NOMO-1 treated with dmso at 0.1 percent for 144 hours (cell line): Measurements from ENCODE around the gene ACAD10.
"Not testable (repeated sequence)": the region's sequence is repeated elsewhere in the genome, so short reads cannot be mapped to it uniquely, and the experiment has no call there.

Experiments used
- DNase-seq: peaks from one replicate; lab custom pipeline; 2025; ENCODE audit not compliant: unreplicated experiment; lab: John Stamatoyannopoulos, UW

The ACAD10 gene

DNA sequence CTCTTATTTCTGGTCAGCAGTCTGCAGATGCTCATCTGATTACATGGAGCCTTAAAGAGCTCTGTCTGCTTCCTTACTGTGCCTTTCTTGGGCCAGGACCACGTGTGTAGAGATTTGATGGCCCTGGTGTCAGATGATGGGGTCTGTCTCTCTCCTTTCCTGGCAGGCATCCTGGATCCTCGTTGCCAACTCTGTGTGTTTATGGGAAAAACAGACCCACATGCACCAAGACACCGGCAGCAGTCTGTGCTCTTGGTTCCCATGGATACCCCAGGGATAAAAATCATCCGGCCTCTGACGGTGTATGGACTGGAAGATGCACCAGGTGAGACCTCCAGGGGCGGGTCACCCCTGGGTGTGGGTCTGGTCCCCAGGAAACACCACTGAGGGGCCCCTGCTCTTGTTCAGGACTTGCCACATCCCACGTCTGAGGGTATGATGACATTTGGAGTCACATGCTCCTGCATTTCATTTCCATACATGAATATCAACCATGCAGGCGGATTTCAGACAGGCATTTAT is 62.4 kb downstream of the ACAD10 start:
- no peak for DNase-seq

DNA sequence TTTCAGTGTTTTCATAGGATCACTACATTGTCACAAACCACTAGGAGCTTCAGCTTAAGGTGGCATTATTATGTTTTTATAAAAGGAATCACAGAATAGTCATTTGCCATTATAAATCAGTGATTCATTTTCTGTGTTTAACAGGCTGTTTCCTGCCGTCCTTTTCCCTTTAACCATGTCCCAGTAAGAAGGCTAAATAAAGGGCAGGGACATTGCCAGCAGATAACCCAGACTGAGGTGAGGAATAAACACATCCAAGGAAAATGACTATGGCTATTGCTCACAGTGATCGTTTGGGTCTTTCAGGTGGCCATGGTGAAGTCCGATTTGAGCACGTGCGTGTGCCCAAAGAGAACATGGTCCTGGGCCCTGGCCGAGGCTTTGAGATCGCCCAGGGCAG is 63.0 kb downstream of the ACAD10 start:
- DNase-seq: no peak

DNA sequence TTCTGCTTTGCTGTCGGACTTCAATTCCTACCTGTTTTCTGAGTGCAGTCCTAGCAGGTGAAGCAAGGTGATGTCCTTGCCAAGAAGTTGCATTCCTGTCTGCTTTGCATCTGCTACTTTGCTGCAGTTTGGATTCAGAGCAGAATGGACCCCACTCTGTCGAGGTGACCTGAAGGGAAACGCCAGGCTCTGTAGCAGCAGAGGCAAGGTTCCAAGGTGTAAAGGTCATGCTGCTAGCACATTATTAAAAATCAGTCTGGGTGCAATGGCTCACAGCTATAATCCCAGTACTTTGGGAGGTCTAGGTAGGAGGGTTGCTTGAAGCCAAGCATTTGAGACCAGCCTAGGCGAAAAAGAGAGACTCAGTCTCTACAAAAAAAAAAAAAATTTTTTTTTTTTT is 63.5 kb downstream of the ACAD10 start:
- DNase-seq: no peak

DNA sequence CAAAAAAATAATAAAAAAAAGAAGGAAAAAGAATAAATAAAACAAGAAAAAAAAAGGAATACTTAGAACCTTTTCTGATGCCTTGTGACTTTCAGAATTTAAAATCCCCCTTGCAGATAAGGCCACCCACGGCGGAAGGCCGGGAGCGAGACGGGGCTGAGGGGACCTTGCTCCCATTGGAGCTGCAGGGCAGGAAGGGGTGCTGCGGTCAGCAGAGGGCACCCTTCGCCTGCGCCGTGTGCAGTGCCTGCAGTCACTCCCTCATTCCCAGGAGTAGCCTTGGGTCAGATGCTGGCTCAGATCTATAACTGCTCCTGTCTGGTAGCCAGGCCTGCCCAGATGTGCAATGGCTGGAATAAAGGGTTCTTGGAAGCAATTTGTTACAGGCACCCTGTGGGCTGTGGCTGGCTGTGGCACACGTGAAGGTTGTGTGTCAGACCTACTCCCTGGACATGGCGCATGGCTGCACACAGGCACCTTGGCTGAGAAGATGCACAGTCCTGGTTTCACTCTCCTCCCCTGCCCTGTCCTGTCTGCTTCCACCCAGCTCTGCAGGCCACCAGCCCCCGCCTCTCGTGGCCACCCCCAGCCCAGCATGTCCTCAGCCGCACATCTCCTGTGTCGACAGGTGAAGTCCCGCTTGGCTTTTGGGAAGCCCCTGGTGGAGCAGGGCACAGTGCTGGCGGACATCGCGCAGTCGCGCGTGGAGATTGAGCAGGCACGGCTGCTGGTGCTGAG is 67.5 kb downstream of the ACAD10 start:
- no peak for DNase-seq

DNA sequence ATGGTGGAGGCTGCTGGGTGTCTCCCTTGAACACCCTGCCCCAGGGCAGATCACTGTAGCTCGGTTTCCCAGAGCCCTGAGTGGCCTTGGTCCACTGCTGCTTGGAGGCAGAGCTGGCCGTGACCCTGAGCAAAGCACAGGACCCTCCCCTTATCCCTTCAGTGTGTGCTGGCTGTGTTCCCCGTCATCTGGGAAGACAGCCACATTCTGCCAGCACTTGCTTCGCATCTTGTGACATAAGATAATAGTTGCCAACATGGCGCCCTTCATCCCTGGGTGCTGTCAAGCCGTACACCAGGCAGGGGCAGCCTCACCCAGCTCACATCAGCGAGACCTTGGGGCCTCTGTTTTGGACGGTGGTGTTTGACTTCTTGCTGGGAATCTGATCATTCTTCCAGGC is 68.8 kb downstream of the ACAD10 start:
- no peak for DNase-seq

DNA sequence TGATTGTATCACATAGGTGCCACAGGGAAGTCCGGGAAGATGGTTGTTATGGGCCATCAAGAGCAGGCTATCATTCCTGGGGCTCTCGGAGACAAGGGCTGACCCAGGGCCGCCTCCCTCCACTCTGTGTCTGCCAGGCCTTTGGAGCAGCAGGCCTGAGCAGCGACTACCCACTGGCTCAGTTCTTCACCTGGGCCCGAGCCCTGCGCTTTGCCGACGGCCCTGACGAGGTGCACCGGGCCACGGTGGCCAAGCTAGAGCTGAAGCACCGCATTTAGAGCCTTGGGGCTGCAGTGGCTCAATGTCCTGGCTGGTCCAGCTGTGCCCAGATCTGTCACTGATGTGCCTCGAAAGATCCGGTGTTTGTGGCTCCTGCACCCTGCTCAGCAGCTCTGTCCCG is 70.3 kb downstream of the ACAD10 start:
- DNase-seq: no peak

DNA sequence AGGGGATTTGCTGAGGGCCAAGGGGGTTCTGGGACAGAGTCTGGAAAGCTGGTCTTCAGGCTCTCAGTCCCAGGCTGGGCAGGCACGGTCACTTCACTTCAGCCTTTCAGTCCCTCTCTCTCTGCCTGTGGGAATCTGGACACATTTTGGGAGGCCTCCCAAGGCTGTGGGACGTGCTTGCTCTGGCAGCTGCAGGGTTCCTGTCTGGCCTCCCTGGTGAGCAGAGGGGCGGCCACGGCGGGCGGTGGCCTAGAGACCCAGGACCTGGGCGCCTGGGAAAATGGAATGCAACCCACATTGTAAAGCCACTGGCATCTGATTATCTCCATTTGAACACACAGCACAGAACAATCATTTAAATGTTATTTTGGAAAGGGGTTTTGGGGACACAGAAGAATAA is 70.8 kb downstream of the ACAD10 start:
- no peak for DNase-seq

DNA sequence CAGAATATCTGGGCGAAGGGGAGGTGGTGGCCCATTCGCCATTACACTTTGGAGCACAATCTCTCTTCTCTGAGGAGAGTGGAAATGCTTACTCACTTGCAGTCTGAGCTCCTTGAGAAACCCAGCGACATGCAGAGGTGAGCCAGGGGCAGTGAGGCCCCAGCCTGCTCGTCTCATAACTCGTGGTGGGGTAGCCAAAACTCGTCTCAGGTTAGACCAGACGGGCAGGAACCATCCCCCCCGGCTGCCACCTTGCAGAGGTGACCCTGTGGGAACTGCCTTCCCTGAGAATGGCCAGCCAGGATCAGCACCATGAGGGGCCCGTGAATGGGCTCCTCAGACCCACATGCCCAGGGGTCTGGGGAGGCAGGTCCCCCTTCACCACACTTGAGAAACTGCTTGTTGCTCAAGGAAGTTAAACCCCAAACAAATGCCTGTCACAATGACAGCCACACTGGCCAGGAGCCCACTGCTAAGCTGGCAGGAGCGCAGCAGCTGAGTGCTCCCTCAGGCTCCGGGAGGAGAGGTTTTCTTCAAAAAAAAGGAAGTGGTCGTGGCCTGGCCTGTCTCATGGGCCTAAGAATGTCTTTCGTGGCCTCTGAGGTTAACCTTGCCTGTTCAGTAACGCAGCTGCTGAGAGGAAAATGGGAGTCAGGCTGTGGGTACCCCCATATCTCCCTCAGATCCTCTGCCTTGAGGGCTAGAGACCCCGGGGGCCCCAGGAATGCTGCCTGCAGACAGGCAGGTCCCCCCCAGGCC is 71.7 kb downstream of the ACAD10 start:
- DNase-seq: peak; percentile 89

DNA sequence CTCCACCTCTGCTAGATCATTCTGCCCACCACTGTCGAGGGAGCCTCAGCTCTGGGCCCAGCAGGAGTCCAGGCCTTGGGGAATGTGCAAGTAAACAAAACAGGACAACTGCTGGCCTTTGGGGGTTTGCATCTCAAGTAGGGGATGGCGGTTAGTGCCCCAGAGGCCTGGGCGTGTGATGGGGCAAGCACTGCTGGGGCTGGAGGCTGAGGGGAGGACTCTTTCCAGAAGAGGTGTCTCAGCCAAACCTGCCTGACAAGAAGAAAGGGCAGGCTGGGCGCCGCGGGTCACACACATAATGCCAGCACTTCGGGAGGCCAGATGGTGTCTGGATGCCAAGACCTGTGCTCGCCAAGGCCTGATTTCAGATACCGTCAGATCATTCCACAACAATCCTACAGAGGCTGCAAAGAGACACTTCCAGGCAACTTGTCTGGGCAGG is 72.3 kb downstream of the ACAD10 start:
- DNase-seq: no peak

DNA sequence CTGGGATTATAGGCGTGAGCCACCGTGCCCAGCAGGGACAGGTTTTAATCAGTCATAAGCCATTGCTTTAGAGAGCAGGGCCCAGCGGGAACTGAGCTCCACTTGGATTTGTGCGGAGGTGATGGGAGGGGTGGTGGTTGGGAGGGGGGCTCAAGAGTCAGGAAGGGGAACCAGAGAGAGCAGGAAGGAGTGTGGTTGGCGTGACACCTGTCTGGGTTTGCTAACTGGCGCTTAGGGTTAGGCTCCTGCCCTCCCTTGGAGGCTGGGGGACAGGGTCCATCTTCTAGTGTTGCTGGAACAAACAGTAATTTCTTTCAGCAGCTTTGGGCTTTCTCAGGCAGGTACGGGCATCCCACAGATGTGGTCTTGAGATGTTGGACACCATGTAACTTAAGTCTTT is 73.4 kb downstream of the ACAD10 start:
- DNase-seq: no peak

DNA sequence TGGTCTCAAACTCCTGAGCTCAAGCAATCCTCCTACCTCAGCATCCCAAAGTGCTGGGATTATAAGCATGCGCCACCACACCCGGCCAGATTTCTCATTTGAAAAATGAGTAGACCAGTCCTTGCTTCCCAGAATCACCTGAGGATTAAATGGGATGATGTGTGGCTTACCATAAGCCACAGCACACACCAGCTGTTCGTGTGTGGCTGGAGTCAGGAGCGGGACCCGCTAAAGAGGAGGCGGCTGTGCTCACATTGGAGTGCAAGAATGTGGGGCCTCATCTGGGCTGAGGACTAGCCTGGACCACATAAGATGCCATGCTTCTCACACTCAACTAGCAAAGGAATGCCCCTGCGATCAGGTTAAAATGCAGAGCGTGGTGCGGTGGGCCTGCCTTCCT is 74.1 kb downstream of the ACAD10 start:
- no peak for DNase-seq

DNA sequence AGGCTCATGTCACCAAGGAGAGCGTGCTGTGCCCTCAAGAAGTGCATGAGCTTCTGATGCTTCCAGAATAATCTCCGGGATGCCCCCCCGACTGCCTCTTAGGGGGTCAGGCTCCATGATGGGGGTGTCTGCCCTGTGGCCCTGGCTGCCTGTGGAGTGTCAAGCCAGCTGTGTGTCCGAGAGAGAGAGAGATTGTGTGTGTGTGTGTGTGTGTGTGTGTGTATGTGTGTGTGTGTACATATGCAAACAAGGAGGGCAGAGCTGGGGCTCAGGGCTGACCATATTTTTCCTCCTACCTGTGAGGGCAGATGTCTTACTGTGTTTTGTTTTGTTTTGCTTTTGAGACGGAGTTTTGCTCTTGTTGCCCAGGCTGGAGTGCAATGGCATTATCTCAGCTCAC is 75.2 kb downstream of the ACAD10 start:
- no peak for DNase-seq

DNA sequence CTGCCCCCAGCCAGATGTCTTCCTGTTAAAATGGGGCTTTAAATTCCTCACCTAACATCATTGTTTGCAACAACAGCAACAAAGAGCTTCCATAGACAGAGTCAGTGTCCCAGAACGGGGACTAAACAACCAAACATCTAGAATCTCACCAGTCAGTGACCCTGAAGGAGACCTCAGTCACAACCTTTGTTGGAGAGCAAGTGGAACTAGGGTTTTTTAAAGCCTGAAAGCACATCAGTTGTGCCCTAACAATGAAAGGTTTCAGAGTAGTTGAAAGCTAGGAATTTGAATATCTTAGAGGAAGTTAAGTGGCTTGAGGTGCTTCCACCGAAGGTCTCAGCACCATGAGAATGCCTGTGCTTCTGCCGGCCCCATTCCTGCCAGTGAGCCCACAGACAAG is 75.9 kb downstream of the ACAD10 start:
- DNase-seq: no peak

DNA sequence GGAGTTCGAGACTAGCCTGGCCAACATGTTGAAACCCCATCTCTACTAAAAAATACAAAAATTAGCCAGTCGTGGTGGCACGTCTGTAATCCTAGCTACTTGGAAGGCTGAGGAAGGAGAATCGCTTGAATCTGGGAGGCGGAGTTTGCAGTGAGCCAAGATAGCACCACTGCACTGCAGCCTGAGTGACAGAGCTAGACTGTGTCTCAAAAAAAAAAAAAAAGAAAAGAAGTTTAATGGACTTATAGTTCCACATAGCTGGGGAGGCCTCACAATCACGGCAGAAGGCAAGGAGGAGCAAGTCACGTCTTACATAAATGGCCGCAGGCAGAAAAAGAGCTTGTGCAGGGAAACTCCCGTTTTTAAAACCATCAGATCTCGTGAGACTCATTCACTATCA is 77.7 kb downstream of the ACAD10 start:
- not testable (repeated sequence) for DNase-seq

DNA sequence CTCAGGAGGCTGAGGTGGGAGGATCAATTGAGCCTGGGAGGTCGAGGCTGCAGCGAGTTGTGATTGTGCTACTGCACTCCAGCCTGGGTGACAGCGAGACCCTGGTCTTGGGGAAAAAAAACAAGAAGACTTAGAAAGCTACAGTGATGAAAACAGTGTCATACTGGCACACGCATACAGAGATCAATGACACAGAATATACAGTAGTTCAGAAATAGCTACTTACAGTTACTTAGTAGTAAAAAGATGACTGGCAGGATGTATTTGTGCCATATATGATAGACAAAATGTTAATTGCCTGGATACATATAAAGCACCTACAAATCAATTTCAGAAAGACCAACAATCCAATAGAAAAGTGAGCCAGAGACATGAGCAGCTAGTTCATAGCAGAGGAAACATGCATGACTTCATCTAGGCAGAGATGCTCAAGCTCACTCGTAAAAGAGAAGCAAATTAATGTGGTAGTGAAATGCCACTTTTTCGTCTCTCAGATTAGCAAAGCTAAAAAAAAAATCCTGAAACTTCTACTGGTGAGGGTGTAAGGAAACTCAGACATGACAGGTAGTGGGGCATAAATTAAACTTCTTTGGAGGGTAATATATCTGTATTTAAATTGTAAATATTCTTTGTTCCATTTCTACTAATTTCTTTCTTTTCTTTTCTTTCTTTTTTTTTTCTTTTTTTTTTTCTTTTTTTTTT is 78.4 kb downstream of the ACAD10 start:
- DNase-seq: no peak

DNA sequence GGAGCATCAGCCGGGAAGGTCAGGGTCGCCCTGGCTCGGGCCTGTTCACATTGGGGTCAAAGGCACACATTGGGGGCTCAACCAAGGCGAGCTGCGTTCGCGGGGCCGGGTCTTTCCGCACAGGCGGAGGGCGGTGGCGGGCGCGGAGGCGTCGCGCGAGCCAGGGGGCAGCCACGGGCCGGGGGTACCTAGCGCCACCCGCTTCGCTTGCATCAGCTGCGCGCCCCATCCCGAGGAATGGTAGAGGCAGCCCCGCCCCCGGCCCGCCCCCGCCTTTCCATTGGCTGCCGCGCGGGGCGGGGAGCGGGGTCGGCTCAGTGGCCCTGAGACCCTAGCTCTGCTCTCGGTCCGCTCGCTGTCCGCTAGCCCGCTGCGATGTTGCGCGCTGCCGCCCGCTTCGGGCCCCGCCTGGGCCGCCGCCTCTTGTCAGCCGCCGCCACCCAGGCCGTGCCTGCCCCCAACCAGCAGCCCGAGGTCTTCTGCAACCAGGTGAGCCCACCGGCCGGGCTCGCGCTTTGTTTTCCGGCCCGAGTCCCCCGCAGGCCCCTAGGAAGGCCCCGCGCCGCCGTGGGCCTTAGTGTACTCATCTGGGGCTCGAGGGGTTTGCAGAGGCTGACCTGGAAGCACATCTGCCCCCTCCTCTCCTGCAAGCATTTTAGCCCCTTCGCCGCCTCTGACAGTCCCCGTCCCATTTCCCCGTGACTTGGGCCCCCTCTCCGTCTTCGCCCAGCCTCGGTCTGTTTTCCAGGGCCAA is 80.9 kb downstream of the ACAD10 start, which contains the start of gene ALDH2:
ALDH2 (plus strand) TSS at position 326 of the 754 bp plus-strand sequence; CDS start at position 376, 50 bp downstream.
- DNase-seq: no peak

DNA sequence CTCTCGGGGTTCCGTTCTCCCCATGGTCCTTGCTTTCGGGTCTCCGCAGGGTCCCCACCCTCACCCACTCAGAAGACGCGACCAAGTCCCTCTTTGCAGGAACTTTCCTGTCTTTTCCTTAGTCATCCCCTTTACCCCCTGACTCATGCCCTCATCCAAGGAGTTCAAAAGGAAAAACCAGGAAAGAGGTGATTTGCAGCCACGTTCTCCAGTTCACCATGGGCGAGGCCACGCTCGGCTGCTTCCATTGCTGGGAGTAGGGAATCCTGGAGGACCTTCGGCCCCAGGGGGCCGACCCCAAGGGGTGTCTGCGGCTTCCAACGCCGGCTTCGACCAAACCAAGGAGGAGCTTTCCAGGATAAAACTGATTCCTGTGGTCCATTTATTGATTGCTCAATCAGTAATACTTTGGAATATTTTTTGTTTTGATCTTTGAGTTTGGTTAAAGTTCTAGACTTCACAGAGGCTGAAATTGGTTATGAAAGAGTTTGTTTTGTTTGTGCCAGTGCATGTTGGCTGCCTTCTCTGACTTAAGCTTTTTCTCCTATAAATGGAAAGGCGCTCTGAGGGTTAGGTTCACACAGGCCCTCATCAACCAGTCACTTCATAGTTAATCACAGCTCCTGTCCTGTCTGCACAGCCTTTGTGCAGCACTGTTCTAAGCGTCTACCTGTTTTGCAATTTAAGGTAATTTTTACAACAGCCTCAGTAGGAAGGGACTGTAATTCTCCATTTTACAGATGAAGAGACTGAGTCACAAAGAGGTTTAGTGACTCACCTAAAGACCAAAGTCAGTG is 81.7 kb downstream of the ACAD10 start:
- DNase-seq: no peak

DNA sequence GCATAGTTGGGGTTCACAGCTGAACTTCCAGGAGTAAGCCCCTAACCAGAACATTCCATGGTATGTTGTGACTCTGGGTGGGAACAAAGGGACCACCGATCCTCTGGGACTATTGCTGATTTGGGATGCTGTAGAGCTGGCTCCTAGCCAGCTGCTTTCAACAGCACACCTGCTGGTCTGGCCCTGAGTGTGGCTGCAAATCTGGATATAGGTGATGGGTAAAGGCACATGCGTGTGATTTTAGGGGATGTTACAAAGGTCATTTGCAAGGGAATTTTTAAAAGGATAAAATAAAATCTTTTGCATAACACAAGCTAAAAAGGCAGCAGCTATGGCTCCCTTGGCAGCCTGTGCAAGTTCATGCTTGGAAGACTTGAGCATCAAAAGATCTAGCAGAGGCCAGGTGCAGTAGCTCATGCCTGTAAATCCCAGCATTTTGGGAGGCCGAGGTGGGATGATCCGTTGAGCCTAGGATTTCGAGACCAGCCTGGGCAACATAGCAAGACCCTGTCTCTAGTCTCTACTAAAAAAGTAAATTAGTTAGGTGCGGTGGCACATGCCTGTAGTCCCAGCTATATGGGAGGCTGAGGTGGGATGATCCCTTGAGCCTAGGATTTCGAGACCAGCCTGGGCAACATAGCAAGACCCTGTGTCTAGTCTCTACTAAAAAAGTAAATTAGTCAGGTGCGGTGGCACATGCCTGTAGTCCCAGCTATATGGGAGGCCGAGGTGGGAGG is 82.5 kb downstream of the ACAD10 start:
- DNase-seq: no peak

DNA sequence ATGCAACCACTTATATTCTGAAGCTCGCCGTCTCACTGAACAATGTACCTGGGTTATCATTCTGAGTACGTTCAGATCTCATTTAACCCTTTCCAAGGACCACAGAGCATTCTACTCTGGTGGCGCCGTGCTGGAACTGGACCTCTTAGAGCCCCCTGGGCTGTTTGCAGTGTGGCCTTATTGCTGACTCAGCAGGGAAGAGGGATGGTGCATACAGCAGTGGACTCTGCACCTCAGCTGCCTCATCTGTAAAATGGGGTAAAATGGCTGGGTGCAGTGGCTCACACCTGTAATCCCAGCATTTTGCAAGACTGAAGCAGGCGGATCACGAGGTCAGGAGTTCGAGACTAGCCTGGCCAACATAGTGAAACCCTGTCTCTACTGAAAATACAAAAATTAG is 83.7 kb downstream of the ACAD10 start:
- DNase-seq: no peak
